ENCODE results near the gene LTV1. TPM values are rescaled to one million over a fixed set of nuclear protein-coding genes. Genes with fewer than 3 reads are reported as not detected.

Gene LTV1
- total and polyA plus RNA-seq, 2 donors (not counting 1 experiment from before 2014, with no cell fraction given), result 7.8 to 27.3 TPM

DNA sequence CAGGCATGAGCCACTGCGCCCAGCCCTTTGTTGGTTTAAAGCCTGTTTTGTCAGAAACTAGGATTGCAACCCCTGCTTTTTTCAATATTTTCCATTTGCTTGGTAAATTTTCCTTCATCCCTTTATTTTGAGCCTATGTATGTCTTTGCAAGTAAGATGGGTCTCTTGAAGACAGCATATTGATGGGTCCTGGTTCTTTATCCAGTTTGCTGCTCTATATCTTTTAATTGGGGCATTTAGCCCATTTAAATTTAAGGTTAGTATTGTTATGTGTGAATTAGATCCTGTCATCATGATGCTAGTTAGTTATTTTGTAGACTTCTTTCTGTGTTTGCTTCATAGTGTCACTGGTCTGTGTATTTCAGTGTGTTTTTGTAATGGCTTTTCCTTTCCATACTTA, 67.9 kb downstream of the LTV1 start:
- Histone ChIP-seq H3K9ac (ENCODE audit: low read length) (no peak overlapping the region), H3K27me3 (replicated peaks in 1 of 4; ENCODE audit: control extremely low read depth in 1 of 4, control insufficient read depth in 3 of 4, insufficient read depth in 4 of 4, low read length in 3 of 4) (no peaks in the 10 kb centered on the region), H3K79me2 (ENCODE audit: control insufficient read depth, insufficient read depth, low read length) (no peaks in the 10 kb centered on the region), H3K36me3 (replicated peaks in 1 of 2; ENCODE audit: control extremely low read depth in 1 of 2, control insufficient read depth in 1 of 2, extremely low read depth in 1 of 2, insufficient read depth in 2 of 2, low read length in 1 of 2) (no peaks in the 10 kb centered on the region), H3K4me2 (replicated peaks; ENCODE audit: low read depth, low read length, poor library complexity, severe bottlenecking) (no peak overlapping the region), H3K4me1 (ENCODE audit: control insufficient read depth in 2 of 2, insufficient read depth in 2 of 2, low read length in 2 of 2) (no peaks in the 10 kb centered on the region), H2AFZ (ENCODE audit: insufficient read depth, low read depth, low read length, poor library complexity, severe bottlenecking) (no peak overlapping the region), H3K4me3 (ENCODE audit: control extremely low read depth in 1 of 5, extremely low read depth in 1 of 5, insufficient read depth in 1 of 5, low read depth in 2 of 5, low read length in 4 of 5) (no peak overlapping the region), H3K9me3 (ENCODE audit: control extremely low read depth in 1 of 3, control insufficient read depth in 2 of 3, insufficient read depth in 1 of 3, low read length in 2 of 3) (peaks cover 2 to 19% (median 19%) of the 10 kb centered on the region in 3 donors), H4K20me1 (ENCODE audit: control insufficient read depth, insufficient read depth, low read length, poor library complexity, severe bottlenecking) (no peaks in the 10 kb centered on the region), H3K27ac (ENCODE audit: low read length in 2 of 2) (no peak overlapping the region)
- TF ChIP-seq EZH2 (IDR thresholded peaks at IDR 0.05; ENCODE audit: borderline replicate concordance, insufficient read depth, low read depth, low read length, poor library complexity, severe bottlenecking) (no peak), CTCF (IDR thresholded peaks at IDR 0.05) (no peak)
- Mint-ChIP-seq H3K27ac (no peak overlapping the region), H3K27me3 (no peaks in the 10 kb centered on the region), H3K4me3 (no peak overlapping the region), H3K4me1 (no peaks in the 10 kb centered on the region), H3K9me3 (ENCODE audit: insufficient read depth) (peaks cover 8% of the 10 kb centered on the region)
- CTCF ChIA-PET, result no interaction called here
- no peak for DNase-seq
- no peak for ATAC-seq (ENCODE audit: low read depth)
- WGBS (ENCODE audit: insufficient coverage), result no CpG with 5 or more reads among the region's 1 CpG
- intact Hi-C loops (cut with micrococcal nuclease), result no loop called here
- POLR2A ChIA-PET, result no interaction called here

DNA sequence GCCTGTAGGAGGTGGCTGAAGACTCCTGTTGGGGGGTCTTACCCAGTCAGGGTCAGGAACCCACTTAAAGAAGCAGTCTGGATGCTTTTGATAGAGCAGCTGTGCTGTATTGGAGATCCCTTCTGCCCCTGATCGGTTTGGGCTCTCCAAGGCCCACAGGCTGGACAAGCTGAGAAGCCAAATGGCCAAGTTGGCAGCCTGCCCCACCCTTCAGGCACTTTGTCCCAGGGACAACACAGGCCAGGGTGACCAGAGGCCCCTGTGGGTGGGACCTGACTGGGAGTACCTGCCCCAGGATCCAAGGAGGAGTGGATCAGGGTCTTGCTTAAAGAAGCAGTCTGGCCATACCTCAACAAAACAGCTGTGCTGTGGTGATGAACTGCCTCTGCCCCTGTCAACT, 69.5 kb downstream of the LTV1 start:
- no peaks in the 10 kb centered on the region for H3K79me2 ChIP-seq (ENCODE audit: control insufficient read depth, insufficient read depth, low read length)
- H2AFZ ChIP-seq (ENCODE audit: insufficient read depth, low read depth, low read length, poor library complexity, severe bottlenecking), result no peak overlapping the region
- no peaks in the 10 kb centered on the region for H3K4me1 ChIP-seq (ENCODE audit: control insufficient read depth in 2 of 2, insufficient read depth in 2 of 2, low read length in 2 of 2)
- H3K27me3 ChIP-seq (replicated peaks in 1 of 4; ENCODE audit: control extremely low read depth in 1 of 4, control insufficient read depth in 3 of 4, insufficient read depth in 4 of 4, low read length in 3 of 4), result no peaks in the 10 kb centered on the region
- no peak overlapping the region for H3K27ac ChIP-seq (ENCODE audit: low read length in 2 of 2)
- H3K9ac ChIP-seq (ENCODE audit: low read length), result no peak overlapping the region
- H3K9me3 ChIP-seq (ENCODE audit: control extremely low read depth in 1 of 3, control insufficient read depth in 2 of 3, insufficient read depth in 1 of 3, low read length in 2 of 3), result peaks cover 2 to 19% (median 19%) of the 10 kb centered on the region in 3 donors
- H4K20me1 ChIP-seq (ENCODE audit: control insufficient read depth, insufficient read depth, low read length, poor library complexity, severe bottlenecking), result no peaks in the 10 kb centered on the region
- H3K4me1 Mint-ChIP-seq, result no peaks in the 10 kb centered on the region
- H3K27ac Mint-ChIP-seq, result no peak overlapping the region
- TF ChIP-seq EZH2 (IDR thresholded peaks at IDR 0.05; ENCODE audit: borderline replicate concordance, insufficient read depth, low read depth, low read length, poor library complexity, severe bottlenecking), result no peak
- no peak for TF ChIP-seq CTCF (IDR thresholded peaks at IDR 0.05)
- H3K4me2 ChIP-seq (replicated peaks; ENCODE audit: low read depth, low read length, poor library complexity, severe bottlenecking), result no peak overlapping the region
- 100% methylated on average over 1 of the region's 1 CpG for WGBS (ENCODE audit: insufficient coverage)
- intact Hi-C loops (cut with micrococcal nuclease), result no loop called here
- peaks cover 12% of the 10 kb centered on the region for H3K9me3 Mint-ChIP-seq (ENCODE audit: insufficient read depth)
- ATAC-seq (ENCODE audit: low read depth) (no peak), DNase-seq (no peak)
- H3K27me3 Mint-ChIP-seq, result no peaks in the 10 kb centered on the region
- H3K4me3 Mint-ChIP-seq, result no peak overlapping the region
- CTCF ChIA-PET, result no interaction called here
- POLR2A ChIA-PET, result no interaction called here
- no peaks in the 10 kb centered on the region for H3K36me3 ChIP-seq (replicated peaks in 1 of 2; ENCODE audit: control extremely low read depth in 1 of 2, control insufficient read depth in 1 of 2, extremely low read depth in 1 of 2, insufficient read depth in 2 of 2, low read length in 1 of 2)
- H3K4me3 ChIP-seq (ENCODE audit: control extremely low read depth in 1 of 5, extremely low read depth in 1 of 5, insufficient read depth in 1 of 5, low read depth in 2 of 5, low read length in 4 of 5), result no peak overlapping the region

Small RNA genes within 50 kb of the gene (small RNA-seq; reads per million reads assigned to genes)
- gene ZC2HC1B (ENCODE audit: insufficient read length, low read depth, low replicate concordance), result not detected

Other genes starting within 250 kb of the LTV1 start
- 10.6 and 13.3 TPM in 2 replicates for gene PHACTR2, start 165.4 kb upstream of the LTV1 start, total RNA-seq
- 1.1 and 2.6 TPM in 2 replicates for gene PHACTR2, start 165.4 kb upstream of the LTV1 start, polyA plus RNA-seq
- 0.84 and 0.92 TPM in 2 replicates for gene ZC2HC1B, start 21.1 kb downstream of the LTV1 start, total RNA-seq
- gene ZC2HC1B, start 21.1 kb downstream of the LTV1 start, polyA plus RNA-seq, result 0.36 and 0.51 TPM in 2 replicates
- gene PLAGL1, start 164.9 kb downstream of the LTV1 start, total RNA-seq, result 32.6 and 36.0 TPM in 2 replicates
- 22.7 and 23.6 TPM in 2 replicates for gene PLAGL1, start 164.9 kb downstream of the LTV1 start, polyA plus RNA-seq

Measured in B cell (primary cell).